Upper lobe of right lung (tissue), 1 donor: ENCODE measurements around the gene NCOA7. TPM values are rescaled to one million over a fixed set of nuclear protein-coding genes. Genes with fewer than 3 reads are reported as not detected.
"Not testable (repeated sequence)": the region's sequence is repeated elsewhere in the genome, so short reads cannot be mapped to it uniquely, and the experiment has no call there.

ENCODE experiments used
- ATAC-seq: fragments of 200-7000 bp; cut with Tn5 transposase; one replicate; pipeline ENCODE4 v1.9.1; 2020; ENCODE audit warnings: mild to moderate bottlenecking, moderate library complexity
- DNase-seq: peaks from one replicate; pipeline ENCODE4 v3.0.0-alpha.2; 2020
- H3K27ac ChIP-seq: fragments of 200-600 bp; one replicate; pipeline ENCODE4 v1.8.0; 2022
- H3K27me3 ChIP-seq: fragments of 200-600 bp; one replicate; pipeline ENCODE4 v1.8.0; 2022; ENCODE audit warnings: mild to moderate bottlenecking
- H3K36me3 ChIP-seq: fragments of 200-600 bp; one replicate; pipeline ENCODE4 v1.8.0; 2022
- H3K4me1 ChIP-seq: fragments of 200-600 bp; one replicate; pipeline ENCODE4 v1.8.0; 2022
- H3K4me3 ChIP-seq: fragments of 200-600 bp; one replicate; pipeline ENCODE4 v1.8.0; 2022; ENCODE audit warnings: mild to moderate bottlenecking
- H3K9me3 ChIP-seq: fragments of 200-600 bp; one replicate; pipeline ENCODE4 v1.8.0; 2022
- CTCF ChIP-seq: fragments of 200-600 bp; IDR thresholded peaks from one replicate; pipeline ENCODE4 v1.8.0; 2022; ENCODE audit warnings: antibody characterized with exemption
- intact Hi-C: fragments of 100-400 bp; cut with DNase I; formaldehyde crosslinking; loops from one replicate; pipeline ENCODE4 v1.11.0; 2022
- total RNA-seq: library from RNA; stranded (reverse); fragmentation: NEBNext Ultra II Directional; extraction: Animal tissue kit (Norgen Biotek cat#: 25700); gene quantifications from one replicate; pipeline ENCODE4 v1.2.1, GENCODE V29; 2021
- donor health status: DM: no; HTN: yes; CAD: no; lungs with severe emphysema.

NCOA7 gene
- total RNA-seq, 1 donor from 2014 or later, result 80.8 TPM

- H3K36me3 ChIP-seq, result peaks cover 69% of the 10 kb centered on the region
- peak overlapping the region; percentile 15 for H3K27ac ChIP-seq
- no peak overlapping the region for H3K4me3 ChIP-seq
- no peaks in the 10 kb centered on the region for H3K27me3 ChIP-seq
- no peak for TF ChIP-seq CTCF
- ATAC-seq, result peak; percentile 59
- peaks cover 12% of the 10 kb centered on the region for H3K4me1 ChIP-seq
- no peaks in the 10 kb centered on the region for H3K9me3 ChIP-seq
- DNase-seq, result no peak
- intact Hi-C loops, result no loop called here
These were observed 137.0 kb downstream of the NCOA7 start for GRCh38 chr6:125927761-125928160.

- no peak for ATAC-seq
- Histone ChIP-seq H3K27me3 (no peaks in the 10 kb centered on the region), H3K4me3 (no peak overlapping the region), H3K9me3 (no peaks in the 10 kb centered on the region), H3K4me1 (no peaks in the 10 kb centered on the region), H3K36me3 (peaks cover 44% of the 10 kb centered on the region), H3K27ac (no peak overlapping the region)
- no peak for TF ChIP-seq CTCF
- intact Hi-C loops, result no loop called here
- DNase-seq, result no peak
These were observed 140.1 kb downstream of the NCOA7 start for GRCh38 chr6:125930765-125931418.

GRCh38 chr6:125931733-125932450, 141.1 kb downstream of the NCOA7 start:
- no peak overlapping the region for H3K27ac ChIP-seq
- no peak for ATAC-seq

GRCh38 chr6:125932451-125932795, 141.7 kb downstream of the NCOA7 start:
- Histone ChIP-seq H3K4me1 (no peaks in the 10 kb centered on the region), H3K27me3 (no peaks in the 10 kb centered on the region), H3K9me3 (no peaks in the 10 kb centered on the region), H3K36me3 (peaks cover 39% of the 10 kb centered on the region), H3K4me3 (no peak overlapping the region), H3K27ac (no peak overlapping the region)
- no peak for ATAC-seq
- TF ChIP-seq CTCF, result no peak
- DNase-seq, result no peak
- intact Hi-C loops, result no loop called here

More at GRCh38 chr6:125931733-125932450, 141.1 kb downstream of the NCOA7 start:
- TF ChIP-seq CTCF, result no peak
- H3K36me3 ChIP-seq, result peaks cover 44% of the 10 kb centered on the region
- H3K9me3 ChIP-seq, result no peaks in the 10 kb centered on the region
- intact Hi-C loops, result no loop called here
- no peaks in the 10 kb centered on the region for H3K4me1 ChIP-seq
- no peaks in the 10 kb centered on the region for H3K27me3 ChIP-seq
- DNase-seq, result no peak
- no peak overlapping the region for H3K4me3 ChIP-seq

- H3K4me3 ChIP-seq, DNase-seq, H3K27ac ChIP-seq, ATAC-seq, H3K27me3 ChIP-seq, H3K36me3 ChIP-seq, H3K9me3 ChIP-seq, H3K4me1 ChIP-seq, intact Hi-C loops: not testable (repeated sequence)
These were observed 144.8 kb downstream of the NCOA7 start for GRCh38 chr6:125935520-125935919.

- intact Hi-C loops, result no loop called here
- Histone ChIP-seq H3K36me3 (no peaks in the 10 kb centered on the region), H3K9me3 (no peaks in the 10 kb centered on the region), H3K4me3 (no peak overlapping the region), H3K27ac (no peak overlapping the region), H3K27me3 (no peaks in the 10 kb centered on the region), H3K4me1 (peaks cover 4% of the 10 kb centered on the region)
- no peak for TF ChIP-seq CTCF
- DNase-seq (no peak), ATAC-seq (no peak)
These were observed 148.3 kb downstream of the NCOA7 start for GRCh38 chr6:125939026-125939425.
